Transverse colon (tissue), 4 donors: Measurements from ENCODE around the gene TTC39C.

ENCODE experiments used
- EP300 ChIP-seq: sonication (generic); formaldehyde crosslinking; IDR thresholded peaks from one replicate; pipeline ENCODE4 v1.6.1; 2017; ENCODE audit warnings: antibody characterized with exemption, low read depth
- POLR2A ChIP-seq: fragments of 450-650 bp; IDR thresholded peaks from one replicate; pipeline ENCODE4 v1.6.1; 2016; ENCODE audit warnings: antibody characterized with exemption, mild to moderate bottlenecking, moderate library complexity
- POLR2AphosphoS5 ChIP-seq, 3 donors: sonication (generic); formaldehyde crosslinking; IDR thresholded peaks; one replicate each; pipeline ENCODE4 v1.6.1; 2016; ENCODE audit warnings: antibody characterized with exemption in 3 of 3
- TF ChIP-seq, protein P1 (sequence below), 5 experiments: fragments of 200-600 bp in 3 of 5; fragments of 450-650 bp in 2 of 5; sonication (generic) in 3 of 5; IDR thresholded peaks; 1 replicate in 2 of 5; 2 replicates in 3 of 5; pipeline ENCODE4 v1.5.1; 2016 to 2017; ENCODE audit warnings: antibody characterized with exemption in 5 of 5, inconsistent platforms in 3 of 5, mild to moderate bottlenecking in 2 of 5, moderate library complexity in 1 of 5

DNA sequence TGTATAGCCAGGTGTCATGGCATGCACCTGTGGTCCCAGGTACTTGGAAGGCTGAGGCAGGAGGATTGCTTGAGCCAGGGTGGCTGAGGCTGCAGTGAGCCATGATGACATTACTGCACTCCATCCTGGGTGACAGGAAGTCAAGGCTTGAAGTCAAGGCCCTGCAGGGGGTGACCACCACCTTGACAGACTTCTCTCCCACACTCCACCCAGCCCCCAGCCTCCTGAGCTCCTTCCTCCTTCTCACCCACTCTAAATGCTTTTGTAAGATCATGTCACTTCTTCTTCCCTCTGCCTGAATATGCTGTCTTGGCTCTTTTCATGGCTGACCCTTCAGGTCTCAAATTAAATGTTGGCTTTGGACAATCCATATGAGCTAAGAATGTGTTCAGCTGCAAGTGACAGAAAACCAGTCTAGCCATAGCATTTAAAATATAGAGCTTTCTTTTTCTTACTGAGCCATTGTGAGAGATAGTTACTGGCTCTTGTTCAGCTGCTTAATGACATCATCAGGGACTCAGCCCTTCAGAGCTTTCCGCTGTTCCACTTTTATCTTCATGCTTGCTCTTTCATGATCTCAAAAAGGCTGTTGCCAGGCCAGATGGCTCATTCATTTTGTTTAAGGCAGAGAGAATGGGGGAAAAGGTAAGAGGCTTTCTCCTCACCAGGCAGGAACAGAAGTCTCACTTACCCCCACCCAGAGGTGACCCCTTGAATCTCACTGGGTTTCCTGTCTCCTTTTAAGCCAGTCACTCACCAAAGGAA is 36.7 kb upstream of the TTC39C start:
- TF ChIP-seq POLR2AphosphoS5 (IDR thresholded peaks at IDR 0.05) (no peak), EP300 (no peak), POLR2A (no peak)
- TF ChIP-seq, protein P1, sequence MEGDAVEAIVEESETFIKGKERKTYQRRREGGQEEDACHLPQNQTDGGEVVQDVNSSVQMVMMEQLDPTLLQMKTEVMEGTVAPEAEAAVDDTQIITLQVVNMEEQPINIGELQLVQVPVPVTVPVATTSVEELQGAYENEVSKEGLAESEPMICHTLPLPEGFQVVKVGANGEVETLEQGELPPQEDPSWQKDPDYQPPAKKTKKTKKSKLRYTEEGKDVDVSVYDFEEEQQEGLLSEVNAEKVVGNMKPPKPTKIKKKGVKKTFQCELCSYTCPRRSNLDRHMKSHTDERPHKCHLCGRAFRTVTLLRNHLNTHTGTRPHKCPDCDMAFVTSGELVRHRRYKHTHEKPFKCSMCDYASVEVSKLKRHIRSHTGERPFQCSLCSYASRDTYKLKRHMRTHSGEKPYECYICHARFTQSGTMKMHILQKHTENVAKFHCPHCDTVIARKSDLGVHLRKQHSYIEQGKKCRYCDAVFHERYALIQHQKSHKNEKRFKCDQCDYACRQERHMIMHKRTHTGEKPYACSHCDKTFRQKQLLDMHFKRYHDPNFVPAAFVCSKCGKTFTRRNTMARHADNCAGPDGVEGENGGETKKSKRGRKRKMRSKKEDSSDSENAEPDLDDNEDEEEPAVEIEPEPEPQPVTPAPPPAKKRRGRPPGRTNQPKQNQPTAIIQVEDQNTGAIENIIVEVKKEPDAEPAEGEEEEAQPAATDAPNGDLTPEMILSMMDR (IDR thresholded peaks at IDR 0.05) = no peak
